Suppressor macrophage treated with lipopolysaccharide for 1 hour (primary cell): ENCODE results near the gene PODNL1.

Experiments
- DNase-seq, 3 donors: peaks; one replicate each; pipeline ENCODE4 v3.0.0-alpha.2; 2020 to 2022

PODNL1 gene, protein sequence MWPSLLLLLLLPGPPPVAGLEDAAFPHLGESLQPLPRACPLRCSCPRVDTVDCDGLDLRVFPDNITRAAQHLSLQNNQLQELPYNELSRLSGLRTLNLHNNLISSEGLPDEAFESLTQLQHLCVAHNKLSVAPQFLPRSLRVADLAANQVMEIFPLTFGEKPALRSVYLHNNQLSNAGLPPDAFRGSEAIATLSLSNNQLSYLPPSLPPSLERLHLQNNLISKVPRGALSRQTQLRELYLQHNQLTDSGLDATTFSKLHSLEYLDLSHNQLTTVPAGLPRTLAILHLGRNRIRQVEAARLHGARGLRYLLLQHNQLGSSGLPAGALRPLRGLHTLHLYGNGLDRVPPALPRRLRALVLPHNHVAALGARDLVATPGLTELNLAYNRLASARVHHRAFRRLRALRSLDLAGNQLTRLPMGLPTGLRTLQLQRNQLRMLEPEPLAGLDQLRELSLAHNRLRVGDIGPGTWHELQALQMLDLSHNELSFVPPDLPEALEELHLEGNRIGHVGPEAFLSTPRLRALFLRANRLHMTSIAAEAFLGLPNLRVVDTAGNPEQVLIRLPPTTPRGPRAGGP

DNA sequence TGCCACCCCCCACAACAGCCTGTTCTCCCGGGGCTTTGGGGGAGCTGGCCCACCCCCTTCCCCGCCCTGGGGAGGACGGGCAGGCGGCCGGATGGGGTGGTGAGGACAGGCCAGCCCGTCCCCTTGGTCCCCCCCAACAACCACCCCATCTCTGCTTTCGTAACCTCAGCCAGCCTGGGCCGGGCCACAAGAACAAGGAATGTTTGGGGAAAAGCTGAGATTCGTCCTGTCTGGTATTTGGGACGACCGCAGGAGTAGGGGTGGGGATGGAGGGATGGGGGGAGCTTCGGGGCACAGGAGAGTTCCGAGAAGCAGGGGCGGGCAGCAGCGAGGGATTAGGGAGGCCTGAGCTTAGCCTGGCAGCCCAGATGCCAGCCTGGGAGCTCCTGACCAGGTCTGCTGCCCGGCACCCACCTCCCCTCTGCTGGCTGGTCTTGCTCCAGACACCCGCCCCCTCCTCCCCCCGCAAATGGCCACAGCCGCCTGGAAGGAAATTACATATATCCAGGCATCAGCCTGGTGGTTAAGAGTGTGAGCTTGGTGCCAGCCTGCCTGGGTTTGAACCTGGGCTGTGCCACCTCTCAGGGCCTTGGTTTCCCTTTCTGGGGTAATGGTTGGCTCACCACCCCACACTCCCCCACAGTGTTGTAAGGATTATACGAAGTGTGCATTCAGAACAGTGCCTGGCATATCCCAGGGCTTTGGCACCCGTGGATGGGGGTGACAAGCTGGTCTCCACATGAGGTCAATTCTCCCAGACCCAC, at the start of gene PODNL1:
Gene PODNL1 (minus strand): TSS at position 117 of the 764 bp plus-strand sequence. CDS start 236 bp downstream, outside the sequence.
- DNase-seq, result no peak

DNA sequence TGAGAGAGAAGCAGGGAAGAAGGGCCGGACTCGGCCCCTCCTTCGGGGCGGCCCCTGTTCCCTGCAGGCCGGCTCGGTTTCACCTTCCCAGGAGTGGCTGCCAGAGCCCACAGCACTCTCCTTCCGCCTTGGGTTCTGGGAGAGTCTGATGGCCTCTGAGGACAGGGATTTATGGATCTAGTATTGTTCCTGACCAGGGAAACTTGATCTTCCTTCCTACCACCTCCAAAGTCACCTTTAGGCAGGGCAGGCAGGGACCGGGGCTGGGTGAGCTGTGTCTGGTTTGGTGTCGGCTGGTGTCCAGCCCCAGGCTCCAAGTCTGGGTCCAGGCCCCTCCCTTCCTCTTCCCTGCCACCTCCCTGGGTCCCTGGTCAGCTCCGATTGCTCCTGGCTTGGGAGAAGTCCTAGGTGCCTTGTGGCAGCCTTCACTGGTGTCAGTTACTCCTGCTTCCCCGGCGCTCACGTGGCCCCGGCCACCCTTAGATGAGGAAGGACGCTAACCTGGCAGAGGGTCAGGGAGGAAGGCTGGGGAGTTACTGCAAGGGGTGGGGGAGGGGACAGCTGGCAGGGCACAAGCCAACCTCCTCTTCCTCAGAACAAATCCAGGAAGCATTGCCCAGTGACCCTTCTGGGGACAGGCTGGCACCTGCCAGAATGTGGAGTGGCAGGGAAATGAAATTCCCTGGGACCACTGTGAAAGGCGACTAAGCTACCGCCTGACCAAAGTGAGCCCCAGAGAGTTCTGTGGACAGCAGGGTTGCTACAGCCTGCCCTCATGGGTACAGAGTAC, 49.1 kb upstream of the PODNL1 start:
- peak in 1 of 3 donors; percentile 48 for DNase-seq

DNA sequence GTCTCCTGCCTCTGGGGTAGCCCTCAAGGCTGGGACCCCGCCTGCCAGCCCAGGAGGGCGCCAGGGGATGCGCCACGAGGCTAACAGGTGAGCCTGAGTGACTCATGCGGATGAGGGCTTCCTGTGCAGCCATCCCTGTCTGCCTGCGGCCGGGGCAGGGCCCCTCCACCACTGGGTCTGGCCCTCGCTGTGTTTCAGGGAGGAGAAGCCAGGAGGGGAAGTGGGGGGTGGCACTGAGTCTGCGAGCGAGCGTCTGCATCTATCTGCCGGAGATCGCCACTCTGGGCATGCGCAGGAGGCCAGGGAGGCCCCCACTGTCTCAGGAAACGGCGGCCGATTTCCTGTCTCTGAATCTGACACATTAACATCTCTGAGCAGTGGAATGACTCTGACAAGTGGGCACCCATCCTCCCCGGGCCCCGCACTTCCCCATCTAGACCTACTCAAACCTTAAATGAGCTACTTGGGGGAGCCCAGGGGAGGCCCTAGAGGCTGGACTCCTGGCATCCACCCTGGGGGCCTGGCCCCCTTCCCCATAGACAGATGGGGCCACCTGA, 48.2 kb upstream of the PODNL1 start:
- DNase-seq, result peak; percentile 96 to 98 (median 98)

DNA sequence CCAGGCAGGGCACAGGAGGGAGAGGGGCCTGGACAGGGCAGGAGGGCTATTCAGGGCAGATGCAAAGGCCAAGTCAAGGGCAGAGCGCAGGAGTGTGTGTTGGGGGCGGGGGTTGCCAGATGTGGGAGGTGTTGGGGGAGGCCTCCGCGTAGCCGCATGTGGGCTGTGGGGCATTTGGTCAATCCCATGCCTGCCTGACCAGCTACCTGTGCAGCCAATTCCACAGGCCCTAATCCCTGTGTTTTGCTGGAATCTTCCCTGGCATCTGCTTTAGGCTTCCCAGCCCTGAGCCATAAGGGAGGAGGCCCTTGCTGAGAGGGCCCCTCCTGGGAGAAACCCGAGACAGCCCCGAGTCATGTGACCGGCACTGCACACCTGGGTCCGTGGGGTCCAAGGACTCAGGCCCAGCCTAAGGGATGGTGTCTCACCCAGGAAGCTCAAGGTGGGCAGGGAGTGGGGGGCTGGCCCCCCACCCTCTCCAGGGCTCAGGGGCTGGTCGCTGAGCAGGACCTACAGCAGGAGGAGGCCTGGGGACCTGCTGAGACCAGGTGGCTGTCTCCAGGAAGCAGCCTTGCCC, 47.6 kb upstream of the PODNL1 start:
- no peak for DNase-seq

DNA sequence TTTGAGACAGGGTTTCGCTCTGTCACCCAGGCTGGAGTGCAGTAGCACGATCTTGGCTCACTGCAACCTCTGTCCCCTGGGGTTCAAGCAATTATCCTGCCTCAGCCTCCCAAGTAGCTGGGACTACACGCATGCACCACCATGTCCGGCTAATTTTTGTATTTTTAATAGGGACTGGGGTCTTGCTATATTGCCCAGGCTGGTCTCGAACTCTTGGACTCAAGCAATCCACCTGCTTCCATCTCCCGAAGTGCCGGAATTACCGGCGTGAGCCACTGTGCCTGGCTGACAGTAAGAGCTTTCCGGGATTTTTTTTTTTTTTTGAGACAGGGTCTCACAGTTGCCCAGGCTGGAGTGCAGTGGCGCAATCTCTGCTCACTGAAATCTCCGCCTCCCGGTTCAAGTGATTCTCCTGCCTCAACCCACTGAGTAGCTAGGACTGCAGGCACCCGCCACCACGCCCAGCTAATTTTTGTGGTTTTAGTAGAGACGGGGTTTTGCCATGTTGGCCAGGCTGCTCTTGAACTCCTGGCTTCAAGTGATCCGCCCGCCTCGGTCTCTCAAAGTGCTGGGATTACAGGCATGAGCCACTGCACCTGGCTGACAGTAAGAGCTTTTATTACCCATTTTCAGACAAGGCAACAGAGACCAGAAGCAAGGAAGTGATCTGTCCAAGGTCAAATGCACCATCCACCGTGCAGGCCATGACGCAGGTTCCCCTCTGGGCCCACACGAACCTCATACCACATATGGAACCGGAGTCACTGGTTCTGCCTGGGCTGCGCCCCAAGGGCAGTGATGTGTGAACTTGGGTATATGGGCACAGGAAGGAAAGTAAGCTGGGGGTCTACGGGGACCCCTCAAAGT, 46.9 kb upstream of the PODNL1 start:
- DNase-seq, result peak; percentile 26 to 44 (median 32)

DNA sequence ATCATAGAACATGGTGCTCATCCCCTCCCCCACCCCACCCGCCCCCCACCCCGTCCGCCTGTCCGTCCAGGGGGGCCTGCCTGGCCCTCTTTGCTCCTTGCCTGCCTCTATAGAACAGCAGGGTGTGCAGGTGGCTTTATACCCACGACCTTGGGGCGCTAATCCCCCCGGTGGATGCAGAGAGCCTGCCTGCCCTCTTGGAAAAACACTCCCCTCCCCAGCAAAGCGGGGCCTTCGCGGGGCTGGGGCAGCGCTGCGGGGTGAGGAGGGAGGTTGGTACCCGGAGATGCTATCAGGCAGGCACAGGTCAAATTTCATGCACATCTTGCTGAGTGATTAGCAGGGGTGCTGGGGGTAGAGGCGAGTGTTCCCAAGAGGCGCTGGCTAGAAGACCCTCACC, 46.0 kb upstream of the PODNL1 start:
- no peak for DNase-seq

DNA sequence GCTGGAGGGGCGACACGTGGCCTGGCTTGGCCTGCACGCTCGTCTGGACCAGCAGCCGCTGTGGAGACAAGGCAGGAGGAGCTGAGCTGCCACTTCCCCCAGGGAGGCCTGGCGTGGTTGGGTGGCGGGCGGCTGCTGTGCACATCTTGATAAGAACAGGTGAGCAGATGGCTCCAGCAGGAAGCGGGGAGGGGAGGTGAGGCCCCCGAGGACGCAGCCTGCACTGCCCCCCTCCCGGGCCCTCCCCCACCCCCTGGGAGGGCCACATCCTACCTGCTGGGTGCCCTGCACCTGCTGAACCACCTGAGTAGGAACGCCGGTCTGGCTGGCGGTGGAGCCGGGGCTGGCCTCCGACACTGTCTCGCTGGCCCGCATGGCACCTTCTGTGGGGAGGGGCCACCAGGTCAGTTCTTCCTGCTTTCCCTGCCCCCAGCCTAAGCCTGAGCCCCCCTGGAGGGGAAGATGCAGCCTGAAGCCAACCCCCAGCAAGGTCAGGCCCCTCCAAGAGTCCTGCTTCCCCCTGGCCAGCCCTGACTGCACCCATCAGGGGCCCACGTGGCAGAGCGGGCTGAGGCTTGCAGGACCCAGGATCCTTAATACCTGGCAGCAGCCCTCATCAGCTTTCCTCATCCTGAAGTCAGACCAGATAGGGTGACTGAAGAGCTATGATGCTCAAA, 45.1 kb upstream of the PODNL1 start:
- no peak for DNase-seq

DNA sequence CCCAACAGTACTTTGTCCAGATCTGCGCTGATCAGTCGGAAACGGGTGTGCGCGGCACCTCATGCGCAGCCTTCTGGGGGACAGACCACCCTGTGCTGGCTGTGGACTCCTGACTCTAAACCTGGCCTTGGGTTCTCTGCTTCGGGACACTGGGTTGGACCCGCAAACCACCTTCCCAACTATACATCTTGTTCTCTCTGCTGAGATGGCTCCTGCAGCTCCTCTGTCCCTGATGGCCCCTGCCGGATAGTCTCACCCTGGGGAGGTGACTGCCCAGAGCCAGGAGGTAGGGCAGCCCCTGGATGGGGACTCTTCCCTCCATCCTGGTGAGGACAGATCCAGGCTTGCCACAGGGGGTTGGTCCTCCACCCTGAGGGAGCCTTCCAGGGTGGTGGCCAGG, 44.6 kb upstream of the PODNL1 start:
- no peak for DNase-seq

DNA sequence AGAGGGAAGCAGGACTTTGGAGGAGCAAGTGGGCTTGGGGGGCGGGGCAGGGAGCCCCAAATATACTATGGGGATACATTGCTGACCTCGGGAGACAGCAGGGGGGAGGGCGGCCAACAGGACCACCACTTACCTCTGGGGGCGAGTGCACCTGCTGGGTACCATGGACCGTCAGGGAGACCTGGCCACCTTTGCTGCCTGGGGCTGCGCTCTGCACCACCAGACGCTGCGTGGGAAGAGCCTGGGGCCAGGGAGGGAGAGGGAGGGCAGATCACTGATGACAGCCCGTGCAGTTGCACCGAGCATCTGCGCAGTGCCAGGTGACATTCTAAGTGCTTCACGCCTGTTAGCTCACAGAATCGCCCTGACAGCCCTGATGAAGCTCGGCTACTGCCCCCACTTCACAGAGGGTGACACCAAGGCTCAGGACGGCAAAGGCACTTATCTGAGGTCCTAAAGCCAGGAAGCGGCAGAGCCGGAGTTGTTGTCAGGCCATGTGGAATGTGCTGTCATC, 43.8 kb upstream of the PODNL1 start:
- no peak for DNase-seq

DNA sequence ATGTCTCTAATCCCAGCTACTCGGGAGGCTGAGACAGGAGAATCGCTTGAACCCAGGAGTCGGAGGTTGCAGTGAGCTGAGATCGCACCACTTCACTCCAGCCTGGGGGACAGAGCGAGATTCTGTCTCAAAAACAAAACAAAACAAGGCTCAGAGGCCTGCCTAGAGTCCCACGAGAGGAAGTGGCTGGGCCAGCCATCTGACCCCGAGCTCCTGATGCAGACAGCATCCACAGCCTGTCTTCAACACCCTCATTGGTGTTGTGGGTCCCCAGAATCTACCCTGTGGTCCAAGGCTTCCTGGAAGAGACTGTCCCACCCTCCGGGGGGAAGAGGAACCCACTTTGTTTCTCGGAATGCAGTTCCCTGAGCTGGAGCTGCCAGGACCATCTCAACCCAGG, 43.2 kb upstream of the PODNL1 start:
- no peak for DNase-seq

DNA sequence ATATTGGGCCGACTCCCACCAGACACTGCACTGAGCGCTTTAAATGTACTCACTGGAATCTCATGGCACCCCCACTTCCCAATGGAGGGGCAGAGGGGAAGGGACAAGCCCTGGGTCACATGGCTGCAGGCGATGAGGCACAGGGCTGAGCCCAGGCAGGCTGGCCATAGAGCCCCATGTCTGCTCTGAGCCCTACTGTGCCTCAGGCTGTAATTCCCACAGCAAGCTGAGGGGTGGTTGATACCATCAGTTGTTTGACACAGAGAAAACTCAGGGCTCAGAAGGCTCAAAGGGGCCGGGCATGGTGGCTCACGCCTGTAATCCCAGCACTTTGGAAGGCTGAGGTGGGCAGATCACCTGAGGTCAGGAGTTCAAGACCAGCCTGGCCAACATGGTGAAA, 42.8 kb upstream of the PODNL1 start:
- no peak for DNase-seq

DNA sequence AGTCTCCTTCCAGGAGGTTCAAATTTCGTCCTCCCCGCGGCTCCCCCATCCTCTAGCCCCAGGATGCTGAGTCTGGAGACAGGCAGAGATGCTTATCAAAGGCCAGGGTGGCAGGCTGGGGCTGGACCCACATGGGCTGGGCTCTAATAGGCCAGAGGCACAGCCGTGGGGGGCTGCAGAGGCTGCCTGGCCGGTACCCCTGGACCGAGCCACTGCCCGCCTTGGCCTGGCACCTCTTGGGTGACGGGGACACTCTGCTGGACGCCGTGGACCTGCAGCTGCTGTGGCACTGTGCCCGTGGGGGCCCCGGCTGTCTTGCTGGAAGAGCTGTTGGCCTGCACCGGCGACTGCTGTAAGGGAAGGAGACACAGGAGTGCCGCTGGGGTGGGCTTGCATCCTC, 42.1 kb upstream of the PODNL1 start:
- DNase-seq, result no peak

DNA sequence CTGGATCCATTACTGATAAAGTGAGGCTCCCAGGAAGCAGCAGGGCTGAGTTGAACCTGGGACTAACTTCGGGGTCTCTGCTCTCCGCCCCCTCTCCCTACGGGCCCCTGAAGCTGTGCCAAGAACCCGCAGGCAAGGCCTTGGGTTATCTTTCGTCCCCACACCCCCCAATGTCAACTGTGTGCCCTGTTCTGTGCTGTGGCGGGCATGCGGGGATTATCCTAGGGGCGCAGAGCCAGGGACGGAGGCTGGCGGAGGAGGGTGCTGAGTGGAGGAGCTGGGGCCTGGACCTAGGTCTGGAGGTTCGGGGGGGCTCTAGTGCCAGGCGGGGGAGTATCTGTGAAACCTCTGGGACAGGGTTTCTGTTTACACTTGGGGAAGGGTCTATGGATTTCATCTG, 41.5 kb upstream of the PODNL1 start:
- DNase-seq, result no peak

DNA sequence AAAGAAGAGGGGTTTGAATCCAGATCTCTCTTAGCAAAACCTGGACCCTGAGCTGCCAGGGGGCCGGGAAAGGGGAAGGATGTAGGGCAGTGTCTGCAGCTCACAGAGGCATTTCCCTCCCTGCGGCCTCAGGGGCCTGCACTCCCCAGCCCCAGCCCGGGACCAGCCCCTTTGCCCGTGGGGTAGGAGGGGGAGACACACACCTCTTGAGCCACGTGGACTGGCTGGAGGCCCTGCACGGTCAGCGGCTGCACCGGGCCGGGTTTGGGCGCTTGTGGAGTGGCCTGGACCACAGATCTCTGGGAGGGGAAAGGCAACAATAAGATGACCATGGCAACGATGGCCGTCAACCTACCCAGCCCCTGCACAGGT, 41.0 kb upstream of the PODNL1 start:
- peak in 2 of 3 donors; percentile 20 to 33 for DNase-seq

DNA sequence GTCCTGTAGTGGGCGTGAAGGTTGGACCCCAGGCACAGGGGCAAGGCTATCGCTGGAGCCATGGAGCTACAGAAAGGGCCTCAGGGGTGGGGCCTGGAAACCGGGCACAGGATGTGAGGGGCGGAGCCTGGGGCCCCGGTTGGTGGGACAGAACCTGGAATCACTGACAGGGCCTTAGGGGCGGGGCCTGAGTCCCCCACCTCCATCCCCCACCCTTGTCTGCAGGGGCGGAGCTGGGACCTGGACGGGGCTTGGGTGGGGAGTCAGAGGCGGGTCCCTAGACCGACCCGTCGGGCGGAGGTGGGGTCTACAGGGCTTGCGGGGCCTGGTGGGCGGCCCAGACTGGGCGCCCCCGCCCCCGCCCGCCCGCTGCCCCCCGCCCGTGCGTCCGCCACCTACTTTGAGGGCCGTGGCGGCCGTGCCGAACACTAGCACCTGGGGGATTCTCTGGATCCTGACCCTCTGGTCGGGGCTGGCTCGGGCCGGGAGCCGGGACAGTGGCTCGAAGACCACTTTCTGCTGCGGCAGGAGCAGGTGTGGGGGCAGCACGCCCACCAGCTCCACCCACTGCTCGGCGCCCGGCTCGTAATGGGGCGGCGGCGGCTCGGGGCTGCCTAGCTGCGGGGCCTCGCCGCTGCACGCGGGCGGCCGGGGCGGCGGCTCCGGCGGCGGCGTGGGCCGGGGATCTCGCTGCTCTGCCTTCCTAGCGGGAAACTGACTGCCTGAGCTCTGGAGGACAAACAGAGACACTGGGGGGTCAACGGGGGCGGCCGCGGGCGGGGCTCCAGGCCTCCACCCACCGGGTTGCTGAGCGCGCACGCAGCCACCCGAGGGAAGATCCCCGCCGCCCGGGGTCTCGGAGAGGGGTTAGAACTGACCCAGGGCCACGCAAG, 40.4 kb upstream of the PODNL1 start:
- DNase-seq, result peak in 2 of 3 donors; percentile 18 to 46

DNA sequence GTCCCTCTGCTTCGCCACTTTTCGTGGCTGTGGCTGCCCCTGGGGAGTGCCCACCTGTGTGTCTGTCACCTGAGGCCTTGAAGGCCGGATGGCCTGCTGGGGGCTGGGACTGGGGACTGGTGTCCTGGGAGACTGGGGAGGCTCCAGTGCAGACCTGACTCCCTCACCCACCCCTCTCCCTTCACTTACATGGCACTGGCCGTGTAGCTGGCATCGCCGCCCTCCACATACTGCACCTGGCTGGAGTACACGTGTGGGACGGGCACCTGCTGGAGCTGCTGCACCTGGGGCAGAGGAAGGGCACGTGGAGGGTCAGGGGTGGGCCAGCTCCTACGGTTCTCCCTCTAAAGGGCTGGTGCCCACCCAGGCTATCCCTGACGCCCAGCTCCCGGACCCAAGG, 39.6 kb upstream of the PODNL1 start:
- DNase-seq, result no peak

DNA sequence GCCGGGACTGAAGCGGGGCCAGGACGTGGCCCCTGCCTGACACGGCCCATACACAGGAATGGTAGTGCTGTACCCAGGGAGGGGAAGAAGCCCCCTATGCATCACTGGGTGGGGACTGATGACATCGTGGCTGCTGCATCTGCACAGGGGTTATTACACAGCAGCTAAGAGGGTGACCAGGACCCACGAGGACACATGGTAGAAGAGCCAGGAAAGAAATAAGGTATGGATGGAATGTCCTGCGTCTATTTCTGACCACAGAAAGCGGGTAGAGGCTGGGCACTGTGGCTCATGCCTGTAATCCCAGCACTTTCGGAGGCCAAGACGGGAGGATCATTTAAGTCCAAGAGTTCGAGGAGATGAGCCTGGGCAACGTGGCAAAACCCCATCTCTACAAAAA, 38.2 kb upstream of the PODNL1 start:
- DNase-seq, result no peak

DNA sequence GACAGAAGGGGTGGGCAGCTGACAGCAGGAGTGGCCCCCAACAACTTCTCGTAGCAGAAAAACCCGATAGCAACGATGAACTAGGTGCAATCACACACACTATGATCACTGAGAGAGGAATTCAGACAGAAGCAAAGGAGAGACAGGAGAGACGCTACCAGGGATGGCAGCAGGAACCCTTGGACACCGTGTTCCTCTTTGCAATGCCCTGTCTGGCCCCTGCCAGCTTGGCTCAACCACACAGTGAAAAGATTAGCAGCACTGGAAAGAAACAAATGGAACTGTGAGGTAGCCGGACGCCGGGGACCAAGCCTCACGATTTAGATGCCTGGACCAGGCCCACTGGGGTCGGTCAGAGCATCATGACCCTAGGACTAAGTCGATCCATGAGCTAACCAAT, 37.7 kb upstream of the PODNL1 start:
- no peak for DNase-seq

DNA sequence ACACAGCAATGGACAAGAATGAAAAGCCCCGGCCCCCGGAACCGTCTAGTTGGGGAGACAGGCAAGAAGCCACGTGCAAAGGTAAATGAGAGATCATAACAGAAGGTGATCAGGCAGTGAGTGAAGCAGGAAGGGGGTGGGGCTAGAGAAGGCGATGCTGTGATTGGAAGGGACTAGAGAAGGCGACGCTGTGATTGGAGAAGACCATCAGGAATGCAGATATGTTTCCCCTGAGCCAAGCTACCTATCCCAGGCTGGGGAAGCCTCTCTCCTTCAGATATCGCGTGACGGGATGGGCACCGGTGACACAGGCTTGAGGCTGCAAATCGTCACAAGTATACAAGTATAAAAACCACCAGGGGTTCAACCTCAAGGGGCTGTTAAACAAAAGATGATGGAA, 35.9 kb upstream of the PODNL1 start:
- DNase-seq, result no peak
